Skeletal muscle cell (primary cell): Measurements from ENCODE around the gene CUL4B.
A peak's percentile ranks its signal among the peaks of the same experiment; 100 is the strongest.
"Not testable (repeated sequence)": the region's sequence is repeated elsewhere in the genome, so short reads cannot be mapped to it uniquely, and the experiment has no call there.

Experiments used
- DNase-seq: peaks from one replicate; pipeline ENCODE4 v3.0.0-alpha.2; 2010; ENCODE audit warnings: low read depth
- H3K4me3 ChIP-seq: 2 replicates; pipeline ENCODE4 v1.5.1; 2011; ENCODE audit warnings: low read depth, mild to moderate bottlenecking, control low read depth, low read length, moderate library complexity

The CUL4B gene

DNA sequence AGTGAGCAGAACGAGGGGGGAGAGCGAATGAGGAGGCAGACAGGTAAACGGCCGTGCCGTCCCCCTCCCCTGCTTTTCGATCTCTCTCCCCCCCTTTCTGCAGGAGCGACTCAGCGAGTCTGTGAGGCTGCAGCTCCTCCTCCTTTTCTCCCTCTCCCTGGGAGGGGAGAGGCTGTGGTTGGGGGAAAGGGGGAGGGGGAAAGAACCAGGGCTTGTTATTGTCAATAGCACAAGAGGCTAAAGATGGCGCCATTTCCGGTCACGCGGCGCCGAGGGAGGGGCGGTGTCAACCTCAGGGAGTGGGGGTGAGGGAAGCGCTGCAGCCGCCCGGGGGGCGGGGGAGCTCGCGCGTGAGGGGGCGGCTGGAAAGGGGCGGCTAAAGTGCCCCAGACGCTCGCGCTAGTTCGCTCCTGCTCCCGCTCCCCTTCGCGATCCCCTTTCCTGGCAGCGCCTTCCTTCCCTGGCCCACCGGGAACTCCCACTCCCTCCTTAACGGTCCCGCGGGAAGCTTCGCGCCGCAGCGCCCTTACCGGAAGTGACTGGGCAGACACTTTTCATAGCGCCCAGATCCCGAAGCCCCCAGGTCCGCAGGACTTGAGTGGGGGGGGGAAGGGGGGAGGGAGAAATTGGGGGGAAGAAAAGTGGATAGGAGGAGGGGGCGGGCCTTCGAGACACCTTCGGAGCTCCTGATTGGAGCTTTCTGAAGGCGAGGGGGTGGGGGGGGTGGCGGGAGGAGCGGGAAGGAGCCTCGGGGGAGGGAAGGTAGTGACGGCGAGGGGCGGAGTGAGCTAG lies at the start of gene CUL4B:
Gene CUL4B (minus strand): TSS at position 121 of the 792 bp plus-strand sequence. CDS start 324 bp downstream, outside the sequence.
- DNase-seq: peak; percentile 90
- H3K4me3 ChIP-seq: peak within 1 kb of the TSS; percentile 71

DNA sequence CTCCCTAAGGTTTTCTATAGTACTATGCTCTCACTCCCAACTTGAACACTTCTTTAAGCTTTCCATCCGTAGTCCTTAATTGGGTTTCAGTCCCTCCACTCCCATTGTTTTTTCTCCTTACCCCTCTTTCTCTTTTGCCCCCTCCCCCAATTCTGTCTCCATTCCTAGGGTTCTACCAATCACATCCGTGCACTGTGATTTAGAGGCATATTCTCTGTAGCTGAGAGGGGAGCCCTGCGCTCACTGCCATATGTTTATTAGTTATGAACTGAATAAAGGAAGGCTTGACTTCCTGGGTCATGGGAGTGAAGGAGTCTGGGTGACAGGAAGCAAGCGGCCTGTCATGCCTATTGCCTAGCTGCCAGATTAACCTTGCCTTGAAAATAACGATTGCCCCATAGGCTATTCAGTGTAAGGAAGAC lies 43.6 kb upstream of the CUL4B start:
- DNase-seq: no peak
- H3K4me3 ChIP-seq: peak overlapping the region; percentile 66

GRCh38 chrX:120603707-120604360 lies 43.1 kb upstream of the CUL4B start, which contains the start of gene MCTS1:
Gene MCTS1, plus strand, starts transcription at chrX:120604101. Its CDS starts 136 bp downstream, at chrX:120604237.
- H3K4me3 ChIP-seq: peak within 1 kb of the TSS; percentile 66
- peak; percentile 88 for DNase-seq

GRCh38 chrX:120585702-120586101 lies 24.9 kb upstream of the CUL4B start:
- H3K4me3 ChIP-seq: no peak overlapping the region
- no peak for DNase-seq

- H3K4me3 ChIP-seq: no peak overlapping the region
- DNase-seq: no peak
Observed at GRCh38 chrX:120575379-120576114, 14.8 kb upstream of the CUL4B start.

DNA sequence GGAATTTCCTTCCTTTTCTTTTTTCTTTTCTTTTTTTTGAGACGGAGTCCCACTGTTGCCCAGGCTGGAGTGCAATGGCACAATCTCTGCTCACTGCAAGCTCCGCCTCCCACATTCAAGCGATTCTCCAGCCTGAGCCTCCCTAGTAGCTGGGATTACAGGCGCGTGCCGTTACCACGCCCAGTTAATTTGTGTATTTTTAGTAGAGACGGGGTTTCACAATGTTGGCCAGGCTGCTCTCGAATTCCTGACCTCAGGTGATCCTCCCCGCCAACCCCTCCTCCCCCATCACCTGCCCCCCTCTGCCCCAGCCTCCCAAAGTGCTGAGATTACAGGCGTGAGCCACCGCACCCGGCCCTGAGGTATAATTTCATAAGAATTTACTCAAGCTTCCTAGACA lies 13.0 kb upstream of the CUL4B start:
- not testable (repeated sequence) for H3K4me3 ChIP-seq, DNase-seq

DNA sequence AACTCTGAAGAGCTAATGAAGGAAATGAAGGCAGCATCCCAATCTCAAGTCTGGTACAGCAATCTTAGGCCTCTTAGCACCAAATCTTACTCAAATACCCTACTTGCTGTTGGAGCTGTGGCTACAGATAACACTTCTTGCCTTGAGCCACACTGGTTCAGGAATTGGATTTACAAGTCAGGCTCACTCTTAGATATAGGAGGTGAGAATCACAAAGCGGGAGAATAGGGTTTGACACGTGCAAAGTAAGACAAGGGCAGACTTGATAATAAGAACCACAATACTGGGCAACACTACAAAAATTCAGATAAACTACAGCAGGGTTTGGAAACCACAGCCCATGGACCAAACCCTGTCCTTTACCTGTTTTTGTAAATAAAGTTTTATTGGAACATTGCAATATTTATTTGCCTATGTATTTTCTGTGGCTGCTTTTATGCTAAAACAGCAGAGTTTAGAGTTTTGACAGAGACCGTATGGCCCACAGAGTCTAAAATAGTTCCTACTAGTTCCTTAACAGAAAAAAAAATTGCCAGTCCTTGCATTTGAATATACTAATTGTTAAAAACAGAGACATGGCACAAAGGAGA lies 9.3 kb upstream of the CUL4B start:
- DNase-seq: no peak
- H3K4me3 ChIP-seq: no peak overlapping the region

- H3K4me3 ChIP-seq: no peak overlapping the region
- no peak for DNase-seq
Observed at GRCh38 chrX:120568609-120569008, 7.8 kb upstream of the CUL4B start.

GRCh38 chrX:120568035-120568434 lies 7.3 kb upstream of the CUL4B start:
- H3K4me3 ChIP-seq: no peak overlapping the region

GRCh38 chrX:120566817-120567216 lies 6.1 kb upstream of the CUL4B start:
- H3K4me3 ChIP-seq: no peak overlapping the region
- DNase-seq: no peak

More at GRCh38 chrX:120568035-120568434, 7.3 kb upstream of the CUL4B start:
- DNase-seq: no peak

GRCh38 chrX:120564925-120565324 lies 4.2 kb upstream of the CUL4B start:
- no peak for DNase-seq

GRCh38 chrX:120562569-120562926 lies 1.8 kb upstream of the CUL4B start:
- no peak overlapping the region for H3K4me3 ChIP-seq
- no peak for DNase-seq

More at GRCh38 chrX:120564925-120565324, 4.2 kb upstream of the CUL4B start:
- H3K4me3 ChIP-seq: no peak overlapping the region

- H3K4me3 ChIP-seq: peak overlapping the region; percentile 54
- DNase-seq: no peak
Observed at GRCh38 chrX:120561634-120562568, 1.1 kb upstream of the CUL4B start.

GRCh38 chrX:120560405-120560841 lies 339 bp downstream of the CUL4B start:
- DNase-seq: no peak
- peak overlapping the region; percentile 71 for H3K4me3 ChIP-seq

- H3K4me3 ChIP-seq: peak overlapping the region; percentile 71
- no peak for DNase-seq
Observed at GRCh38 chrX:120559804-120560203, 958 bp downstream of the CUL4B start.

GRCh38 chrX:120556251-120556650 lies 4.5 kb downstream of the CUL4B start:
- H3K4me3 ChIP-seq: no peak overlapping the region
- DNase-seq: no peak

DNA sequence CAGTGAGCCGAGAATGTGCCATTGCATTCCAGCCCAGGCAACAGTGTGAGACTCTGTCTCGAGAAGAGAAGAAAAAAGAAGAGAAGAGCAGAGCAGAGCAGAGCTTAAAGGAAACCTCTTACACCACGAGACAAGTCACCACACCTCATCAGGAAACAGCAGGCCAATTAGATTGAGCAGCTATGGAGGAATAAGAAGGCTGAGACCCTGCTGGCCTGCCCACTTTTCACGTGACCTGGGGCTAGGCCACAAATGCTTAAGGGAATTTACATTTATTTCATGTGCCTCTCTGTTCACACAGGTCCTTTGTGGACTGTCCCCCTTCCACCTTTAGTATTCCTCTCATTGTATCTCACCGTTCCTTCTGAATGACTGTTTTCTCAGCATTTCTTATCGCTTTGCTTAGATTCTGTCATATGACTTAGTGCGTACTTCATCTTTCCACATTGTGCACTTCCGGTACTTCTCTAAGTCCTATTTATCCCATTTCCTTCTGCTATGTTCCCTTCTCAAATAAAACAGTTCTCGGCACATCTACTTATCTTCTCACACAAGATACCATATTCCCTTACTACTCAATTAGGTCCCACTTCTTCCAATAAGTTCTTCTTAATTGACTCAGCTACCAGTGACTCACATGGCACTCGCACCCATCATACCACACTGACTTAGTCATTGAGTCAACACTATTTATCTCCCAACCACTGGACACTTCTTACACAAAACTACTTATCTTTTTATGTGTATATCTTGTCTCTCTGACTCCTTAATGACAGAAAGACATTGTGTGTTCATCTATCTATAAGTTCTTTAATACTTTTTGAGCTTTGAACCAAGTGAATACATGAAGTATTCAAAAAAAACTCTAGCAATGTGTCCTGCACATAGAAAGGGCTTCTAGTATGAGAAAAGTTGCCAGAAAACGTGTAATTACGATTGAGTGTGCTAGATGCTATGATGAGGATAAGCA lies 11.0 kb downstream of the CUL4B start:
- no peak overlapping the region for H3K4me3 ChIP-seq
- DNase-seq: peak; percentile 83
